OCI-LY7 (cell line): ENCODE measurements around the gene METAP2.

Source experiments
- EZH2phosphoT487 ChIP-seq: fragments of 200-600 bp; sonication (generic); IDR thresholded peaks from 2 replicates; pipeline ENCODE4 v1.6.1; 2018; ENCODE audit warnings: low read depth, borderline replicate concordance, mild to moderate bottlenecking, mixed run types, antibody characterized with exemption, low read length, moderate library complexity, mixed read lengths
- TF ChIP-seq, protein P1 (sequence below): fragments of 200-600 bp; sonication (generic); conservative IDR thresholded peaks from 2 replicates; pipeline ENCODE4 v1.5.1; 2014; ENCODE audit warnings: mild to moderate bottlenecking, antibody characterized with exemption, low read length, moderate library complexity, mixed read lengths

DNA sequence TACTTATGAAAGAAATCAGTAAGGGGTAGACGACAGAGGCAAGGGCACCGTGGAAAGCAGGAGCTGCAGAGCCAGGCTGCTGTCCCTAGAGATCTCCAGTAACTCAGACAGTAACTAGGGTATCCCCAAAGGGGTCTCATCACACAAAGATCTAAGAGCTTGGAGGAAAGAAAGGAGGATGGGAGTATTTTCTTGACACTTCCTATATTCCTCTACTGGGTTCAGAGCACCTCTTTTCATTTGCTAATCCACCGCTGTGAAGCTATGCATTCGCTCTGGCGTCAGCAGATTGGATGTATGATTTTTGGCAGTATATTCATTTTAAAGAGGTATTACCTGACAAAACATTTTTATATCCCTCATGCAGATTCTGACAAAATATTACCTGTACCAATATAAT lies 64.7 kb downstream of the METAP2 start:
- TF ChIP-seq, protein P1, sequence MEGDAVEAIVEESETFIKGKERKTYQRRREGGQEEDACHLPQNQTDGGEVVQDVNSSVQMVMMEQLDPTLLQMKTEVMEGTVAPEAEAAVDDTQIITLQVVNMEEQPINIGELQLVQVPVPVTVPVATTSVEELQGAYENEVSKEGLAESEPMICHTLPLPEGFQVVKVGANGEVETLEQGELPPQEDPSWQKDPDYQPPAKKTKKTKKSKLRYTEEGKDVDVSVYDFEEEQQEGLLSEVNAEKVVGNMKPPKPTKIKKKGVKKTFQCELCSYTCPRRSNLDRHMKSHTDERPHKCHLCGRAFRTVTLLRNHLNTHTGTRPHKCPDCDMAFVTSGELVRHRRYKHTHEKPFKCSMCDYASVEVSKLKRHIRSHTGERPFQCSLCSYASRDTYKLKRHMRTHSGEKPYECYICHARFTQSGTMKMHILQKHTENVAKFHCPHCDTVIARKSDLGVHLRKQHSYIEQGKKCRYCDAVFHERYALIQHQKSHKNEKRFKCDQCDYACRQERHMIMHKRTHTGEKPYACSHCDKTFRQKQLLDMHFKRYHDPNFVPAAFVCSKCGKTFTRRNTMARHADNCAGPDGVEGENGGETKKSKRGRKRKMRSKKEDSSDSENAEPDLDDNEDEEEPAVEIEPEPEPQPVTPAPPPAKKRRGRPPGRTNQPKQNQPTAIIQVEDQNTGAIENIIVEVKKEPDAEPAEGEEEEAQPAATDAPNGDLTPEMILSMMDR, result no peak
- no peak for TF ChIP-seq EZH2phosphoT487
